H54 (cell line): Measurements from ENCODE around the gene NXPH2.

Source experiments
- DNase-seq: peaks from one replicate; pipeline ENCODE4 v3.0.0; 2011; ENCODE audit warnings: low spot score, mixed read lengths; ENCODE audit not compliant: insufficient read length
- FAIRE-seq: peaks from 3 replicates; lab custom pipeline; 2011; peaks lifted over from hg19 to GRCh38; lab: Jason Lieb, UNC
- POLR2A ChIP-seq: IDR thresholded peaks from 2 replicates; pipeline ENCODE4 v1.6.1; 2011; ENCODE audit warnings: low read depth, mild to moderate bottlenecking, low read length

The NXPH2 gene

DNA sequence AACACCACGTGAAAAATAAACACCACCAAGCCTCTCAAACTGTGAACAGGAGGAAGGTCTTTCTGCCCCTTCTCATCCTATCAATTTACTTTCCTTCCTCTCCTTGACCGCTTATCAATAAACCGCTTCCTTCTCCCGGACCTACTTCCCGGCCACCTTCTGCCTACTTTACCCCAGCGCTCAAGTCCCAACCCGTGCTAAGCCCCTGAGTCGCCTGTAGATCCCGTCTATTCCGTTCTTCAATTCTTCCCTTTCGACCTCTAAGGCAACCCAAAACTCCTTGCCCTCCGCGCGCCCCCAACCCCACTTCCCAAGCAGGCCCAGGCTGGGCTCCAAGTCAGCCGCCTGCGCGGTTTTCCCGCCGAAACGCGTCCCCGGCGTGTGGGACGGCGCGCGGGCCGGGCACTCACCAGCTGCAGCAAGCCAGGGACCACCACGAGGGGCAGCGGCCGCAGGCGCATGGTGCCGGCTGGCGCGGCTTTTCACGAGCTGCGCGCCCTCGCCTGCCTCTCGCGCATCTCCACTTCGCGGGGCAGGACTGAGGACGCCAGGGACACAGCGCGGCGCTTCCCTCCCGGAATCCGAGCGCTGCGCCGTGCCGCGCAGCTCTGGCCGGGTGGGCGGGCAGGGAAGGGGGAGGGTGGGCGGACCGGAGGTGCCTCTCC lies at the start of gene NXPH2:
NXPH2 (minus strand) TSS at position 610 of the 665 bp plus-strand sequence; CDS start at position 461, 149 bp downstream.
- no peak for FAIRE-seq
- DNase-seq: no peak
- peak; percentile 34; the same call in 1 of the 2 replicates for TF ChIP-seq POLR2A

DNA sequence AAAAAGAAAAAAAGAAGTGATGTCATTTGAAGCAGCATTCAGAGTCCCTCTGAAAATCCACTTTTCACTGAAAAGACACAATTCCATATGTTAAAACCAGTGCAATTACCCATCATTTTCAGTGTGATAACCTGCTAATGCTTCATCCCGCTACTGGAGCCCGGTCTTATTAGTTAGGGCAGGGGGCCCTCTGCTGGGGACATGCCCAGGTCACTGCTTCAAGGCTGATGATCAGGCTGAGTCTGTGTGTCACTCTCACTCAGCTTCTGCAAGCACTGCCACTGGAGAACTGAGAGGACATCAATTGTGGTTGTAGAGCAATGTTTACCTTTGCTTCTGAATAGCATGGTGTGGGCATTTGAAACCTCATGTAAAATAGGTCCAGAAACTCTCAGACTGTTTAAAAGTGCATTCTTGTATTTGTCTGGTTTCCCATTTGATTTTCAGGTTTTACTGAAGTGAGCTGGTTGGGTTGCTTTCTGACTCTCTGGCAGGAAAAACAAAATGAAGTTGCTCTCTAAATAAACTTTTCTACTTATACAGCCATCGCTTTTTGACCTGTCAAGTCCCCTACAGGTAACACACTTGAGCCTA lies 49.2 kb upstream of the NXPH2 start:
- no peak for TF ChIP-seq POLR2A
- FAIRE-seq (no peak), DNase-seq (no peak)

DNA sequence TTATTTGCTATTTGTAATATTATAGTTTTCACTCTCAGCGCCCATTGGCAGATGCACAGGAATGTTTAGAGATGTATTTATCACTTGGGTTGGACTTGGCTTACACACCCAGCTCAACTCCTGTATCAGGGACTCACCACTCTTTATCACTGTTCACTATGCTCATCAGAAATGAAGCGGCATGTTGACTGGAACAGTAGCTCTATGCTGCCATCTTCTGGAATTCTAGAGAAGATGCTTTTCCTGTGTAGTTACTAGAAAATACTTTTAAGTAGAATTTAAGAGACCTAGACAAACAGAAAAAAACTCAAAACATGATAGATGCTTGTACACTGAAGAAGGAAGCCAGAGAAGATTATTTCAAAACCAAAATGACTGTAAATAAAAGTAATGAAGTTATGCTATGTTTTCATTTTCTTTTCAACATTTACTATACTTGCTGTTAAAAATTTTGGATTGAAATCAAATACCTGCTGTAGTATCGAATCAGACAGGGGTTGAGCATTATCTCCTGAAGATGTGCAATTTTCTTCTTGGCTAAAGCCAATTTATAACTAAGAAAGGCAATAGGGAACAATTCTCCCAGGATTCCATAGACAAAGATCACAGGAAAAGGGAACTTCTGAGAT lies 47.4 kb upstream of the NXPH2 start:
- DNase-seq (no peak), FAIRE-seq (peak; percentile 77)
- TF ChIP-seq POLR2A: no peak

GRCh38 chr2:138823666-138824065 lies 43.5 kb upstream of the NXPH2 start:
- FAIRE-seq: no peak
- no peak for DNase-seq
- no peak for TF ChIP-seq POLR2A

DNA sequence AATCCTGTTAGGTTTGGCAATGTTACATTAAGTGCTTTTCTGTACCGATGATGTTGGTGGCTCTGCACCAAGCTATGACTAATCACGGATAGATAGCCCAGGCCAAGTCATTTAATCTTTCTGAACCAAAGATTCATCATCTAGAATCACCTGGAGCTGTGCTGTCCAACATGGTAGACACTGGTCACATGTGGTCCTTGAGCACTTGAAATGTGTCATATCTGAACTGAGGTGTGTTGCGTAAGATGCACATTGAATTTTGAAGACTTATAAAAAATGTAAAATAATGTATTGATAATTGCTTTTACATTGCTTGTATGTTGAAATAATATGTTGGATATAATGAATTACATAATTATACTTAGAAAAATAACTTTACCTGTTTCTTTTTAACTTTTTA lies 39.8 kb upstream of the NXPH2 start:
- FAIRE-seq (no peak), DNase-seq (no peak)
- no peak for TF ChIP-seq POLR2A

DNA sequence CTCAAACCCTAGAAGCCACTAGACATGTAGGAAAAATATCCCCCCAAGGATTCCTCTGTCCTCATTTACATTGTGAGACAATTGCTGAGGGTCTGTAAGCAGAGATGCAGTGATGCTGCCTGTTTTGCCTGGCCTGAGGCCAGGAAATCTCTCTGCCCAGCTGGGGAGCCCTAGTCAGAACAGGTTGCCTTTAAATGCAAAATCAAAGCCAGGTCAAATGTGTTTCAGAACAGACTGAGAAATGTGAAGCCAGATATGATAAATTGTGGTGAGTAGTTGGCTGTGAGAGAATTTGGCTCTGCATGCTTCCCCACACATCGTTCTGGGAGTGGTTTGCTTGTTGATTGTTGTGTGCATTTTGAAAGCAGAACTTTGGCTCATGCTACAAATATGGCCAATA lies 38.4 kb upstream of the NXPH2 start:
- no peak for TF ChIP-seq POLR2A
- FAIRE-seq: no peak
- no peak for DNase-seq

- DNase-seq (no peak), FAIRE-seq (no peak)
- TF ChIP-seq POLR2A: no peak
Measured at GRCh38 chr2:138814123-138814898, 34.1 kb upstream of the NXPH2 start.

DNA sequence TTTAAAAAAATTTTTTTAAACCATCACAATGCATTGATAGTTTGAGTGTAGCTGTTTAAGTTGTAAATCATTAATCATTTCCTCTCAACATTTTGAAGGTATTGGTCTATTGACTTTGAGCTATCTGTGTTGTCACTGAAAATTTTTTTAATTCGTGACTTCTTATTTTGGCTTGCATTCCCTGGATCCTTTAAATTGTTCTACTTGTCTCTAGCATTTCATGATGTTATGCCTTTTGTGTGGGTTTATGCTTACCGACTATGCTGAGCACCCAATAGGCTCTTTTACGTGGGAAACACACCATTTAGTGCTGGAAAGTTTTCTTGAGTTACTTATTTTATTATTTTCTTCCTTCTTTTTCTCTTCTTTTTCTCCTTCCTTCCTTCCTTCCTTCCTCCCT lies 31.2 kb upstream of the NXPH2 start:
- DNase-seq (no peak), FAIRE-seq (no peak)
- no peak for TF ChIP-seq POLR2A

GRCh38 chr2:138794724-138795123 lies 14.5 kb upstream of the NXPH2 start:
- TF ChIP-seq POLR2A: no peak
- DNase-seq: no peak
- FAIRE-seq: no peak

- FAIRE-seq (peak; percentile 23), DNase-seq (no peak)
- TF ChIP-seq POLR2A: no peak
Measured at GRCh38 chr2:138787053-138787666, 7.0 kb upstream of the NXPH2 start.

GRCh38 chr2:138782383-138782782 lies 2.2 kb upstream of the NXPH2 start:
- DNase-seq (no peak), FAIRE-seq (no peak)
- no peak for TF ChIP-seq POLR2A

- FAIRE-seq (no peak), DNase-seq (no peak)
- no peak for TF ChIP-seq POLR2A
Measured at GRCh38 chr2:138780908-138781307, 718 bp upstream of the NXPH2 start.

DNA sequence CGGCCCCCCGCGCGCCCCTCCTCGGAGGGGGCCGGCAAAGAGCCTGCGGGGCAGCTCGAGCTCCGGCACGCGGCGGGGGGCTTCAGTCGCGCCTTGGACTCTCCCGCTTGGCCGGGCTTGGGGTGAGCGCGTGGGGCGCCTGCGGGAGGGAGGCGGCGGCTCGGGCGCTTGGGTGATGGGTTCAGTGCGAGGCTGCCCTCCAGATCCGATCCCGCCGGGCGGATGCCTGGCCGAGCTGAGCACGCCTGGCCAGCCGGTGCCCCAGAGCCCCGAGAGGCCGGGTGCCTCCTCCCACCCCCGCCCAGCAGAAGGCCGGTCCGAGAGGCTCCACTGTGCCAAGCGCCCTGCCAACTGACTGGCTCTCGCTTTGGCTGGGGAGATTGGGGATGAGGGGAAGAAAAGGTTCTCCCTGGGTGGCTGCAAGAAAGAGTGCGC lies 273 bp upstream of the NXPH2 start:
- DNase-seq (no peak), FAIRE-seq (no peak)
- TF ChIP-seq POLR2A: no peak
